GM21390 (cell line): ENCODE measurements around the gene RESF1.

Experiments used
- ATAC-seq: cut with Tn5 transposase; IDR thresholded peaks from one replicate; pipeline ENCODE4 v1.9.1; 2021; ENCODE audit not compliant: unreplicated experiment

RESF1 gene

GRCh38 chr12:32005496-32006125 is 46.4 kb downstream of the RESF1 start:
- ATAC-seq = no peak
